Fibroblast of pulmonary artery (primary cell): ENCODE results near the gene CX3CL1.

Experiments
- DNase-seq: peaks from one replicate; pipeline ENCODE4 v3.0.0-alpha.2; 2010; ENCODE audit warnings: low read depth
- H3K4me3 ChIP-seq: replicated peaks from 2 replicates; pipeline ENCODE4 v1.5.1; 2011; ENCODE audit warnings: low read depth, mild to moderate bottlenecking, control low read depth, low read length, moderate library complexity
- CTCF ChIP-seq: IDR thresholded peaks from 2 replicates; pipeline ENCODE4 v1.5.1; 2011; ENCODE audit warnings: mild to moderate bottlenecking, control low read depth, low read length, inconsistent platforms; ENCODE audit errors: missing control alignments

CX3CL1 gene

DNA sequence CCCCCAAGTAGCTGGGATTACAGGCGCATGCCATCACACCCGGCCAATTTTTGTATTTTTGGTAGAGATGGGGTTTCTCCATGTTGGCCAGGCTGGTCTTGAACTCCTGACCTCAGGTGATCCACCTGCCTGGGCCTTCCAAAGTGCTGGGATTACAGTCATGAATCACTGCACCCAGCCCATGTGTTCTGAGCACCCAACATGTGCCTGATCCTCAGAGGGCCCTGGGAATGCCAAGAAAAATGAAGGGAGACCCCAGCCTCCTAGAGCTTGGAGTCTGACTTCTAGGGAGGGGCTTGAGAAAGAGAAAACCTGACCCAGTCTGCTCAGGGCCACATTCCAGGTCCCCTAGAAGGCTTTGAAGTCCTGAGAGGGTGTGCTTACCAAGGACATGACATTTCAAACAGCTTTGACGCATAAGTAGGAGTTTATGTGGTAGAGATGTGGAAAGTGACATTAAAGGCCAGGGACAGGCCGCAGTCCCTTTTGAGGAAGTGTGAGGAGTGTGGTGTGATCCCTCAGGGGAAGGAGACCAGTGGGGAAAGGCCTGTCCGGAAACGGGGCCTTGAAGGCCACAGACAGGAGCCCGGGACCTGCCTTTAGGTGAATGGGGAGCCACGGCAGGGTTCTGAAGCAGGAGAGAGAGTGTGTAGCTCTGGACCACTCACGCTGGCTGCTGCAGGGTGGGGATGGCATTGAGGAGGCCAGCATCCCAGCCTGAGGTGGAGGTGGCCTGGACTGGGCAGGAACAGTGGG is 14.8 kb upstream of the CX3CL1 start:
- no peak for DNase-seq
- no peak for TF ChIP-seq CTCF
- no peak overlapping the region for H3K4me3 ChIP-seq

GRCh38 chr16:57358086-57358420 is 14.2 kb upstream of the CX3CL1 start:
- H3K4me3 ChIP-seq: no peak overlapping the region
- DNase-seq: no peak
- no peak for TF ChIP-seq CTCF

GRCh38 chr16:57358527-57359095 is 13.7 kb upstream of the CX3CL1 start, which contains the start of gene CCL22:
Gene CCL22, plus strand, starts transcription at chr16:57358783. Its CDS starts 34 bp downstream, at chr16:57358817.
- no peak for TF ChIP-seq CTCF
- DNase-seq: no peak
- no peak within 1 kb of the TSS for H3K4me3 ChIP-seq

GRCh38 chr16:57360321-57360935 is 11.9 kb upstream of the CX3CL1 start:
- TF ChIP-seq CTCF: no peak
- no peak for DNase-seq
- H3K4me3 ChIP-seq: no peak overlapping the region

- no peak overlapping the region for H3K4me3 ChIP-seq
- no peak for TF ChIP-seq CTCF
- no peak for DNase-seq
These were observed 10.9 kb upstream of the CX3CL1 start for GRCh38 chr16:57361404-57361803.

DNA sequence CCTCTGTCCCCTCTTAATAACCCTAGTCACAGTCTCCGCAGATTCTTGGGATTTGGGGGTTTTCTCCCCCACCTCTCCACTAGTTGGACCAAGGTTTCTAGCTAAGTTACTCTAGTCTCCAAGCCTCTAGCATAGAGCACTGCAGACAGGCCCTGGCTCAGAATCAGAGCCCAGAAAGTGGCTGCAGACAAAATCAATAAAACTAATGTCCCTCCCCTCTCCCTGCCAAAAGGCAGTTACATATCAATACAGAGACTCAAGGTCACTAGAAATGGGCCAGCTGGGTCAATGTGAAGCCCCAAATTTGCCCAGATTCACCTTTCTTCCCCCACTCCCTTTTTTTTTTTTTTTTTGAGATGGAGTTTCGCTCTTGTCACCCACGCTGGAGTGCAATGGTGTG is 8.1 kb upstream of the CX3CL1 start:
- no peak for TF ChIP-seq CTCF
- DNase-seq: no peak
- no peak overlapping the region for H3K4me3 ChIP-seq
